Neural cell (in vitro differentiated cells): Measurements from ENCODE around the gene DNHD1. TPM values are rescaled to one million over a fixed set of nuclear protein-coding genes. Genes with fewer than 3 reads are reported as not detected.

Source experiments
- H2AFZ ChIP-seq: fragments of 200-600, 300-800 bp; sonication (generic), shearing (Covaris generic); 2 replicates; pipeline ENCODE4 v1.6.0; 2014; ENCODE audit warnings: low read depth, mild to moderate bottlenecking, antibody characterized with exemption, low read length, moderate library complexity
- H3F3A ChIP-seq: fragments of 200-600 bp; shearing (Covaris generic); 2 replicates; pipeline ENCODE4 v1.6.1; 2016; ENCODE audit warnings: mild to moderate bottlenecking, moderate library complexity, mixed read lengths, antibody characterized with exemption, low read length; ENCODE audit not compliant: insufficient read depth, poor library complexity, severe bottlenecking
- H3K27ac ChIP-seq: fragments of 200-600, 300-800 bp; sonication (generic), shearing (Covaris generic); 2 replicates; pipeline ENCODE4 v1.5.1; 2014; ENCODE audit warnings: mild to moderate bottlenecking, low read length, moderate library complexity
- H3K27me3 ChIP-seq: fragments of 300-800, 200-600 bp; sonication (generic), shearing (Covaris generic); 2 replicates; pipeline ENCODE4 v1.6.0; 2014; ENCODE audit warnings: mild to moderate bottlenecking, low read depth, low read length, moderate library complexity; ENCODE audit not compliant: insufficient read depth
- H3K36me3 ChIP-seq: fragments of 300-800, 200-600 bp; sonication (generic), shearing (Covaris generic); 2 replicates; pipeline ENCODE4 v1.5.1; 2014; ENCODE audit warnings: mild to moderate bottlenecking, antibody characterized with exemption, low read length, moderate library complexity; ENCODE audit not compliant: insufficient read depth
- H3K4me2 ChIP-seq: fragments of 300-800, 200-600 bp; sonication (generic), shearing (Covaris generic); 2 replicates; pipeline ENCODE4 v1.6.0; 2014; ENCODE audit warnings: mild to moderate bottlenecking, low read length
- H3K4me3 ChIP-seq: fragments of 300-800, 200-600 bp; sonication (generic), shearing (Covaris generic); 2 replicates; pipeline ENCODE4 v1.5.1; 2014; ENCODE audit warnings: mild to moderate bottlenecking, low read length, moderate library complexity
- H3K79me2 ChIP-seq: fragments of 200-600 bp; shearing (Covaris generic); replicated peaks from 2 replicates; pipeline ENCODE4 v1.6.0; 2014; ENCODE audit warnings: mild to moderate bottlenecking, low read length, moderate library complexity; ENCODE audit not compliant: insufficient read depth
- H3K9ac ChIP-seq: fragments of 300-800, 200-600 bp; sonication (generic), shearing (Covaris generic); 2 replicates; pipeline ENCODE4 v1.6.1; 2016; ENCODE audit warnings: mild to moderate bottlenecking, low read length, mixed read lengths
- H3K9me2 ChIP-seq: fragments of 200-600 bp; shearing (Covaris generic); 2 replicates; pipeline ENCODE4 v1.6.1; 2016; ENCODE audit warnings: mild to moderate bottlenecking, low read length, mixed read lengths; ENCODE audit not compliant: insufficient read depth
- H3K9me3 ChIP-seq: fragments of 200-600, 300-800 bp; sonication (generic), shearing (Covaris generic); 2 replicates; pipeline ENCODE4 v1.6.1; 2016; ENCODE audit warnings: mild to moderate bottlenecking, mixed run types, low read length, moderate library complexity, mixed read lengths
- H4K20me1 ChIP-seq: fragments of 200-600 bp; shearing (Covaris generic); 2 replicates; pipeline ENCODE4 v1.6.1; 2016; ENCODE audit warnings: mild to moderate bottlenecking, mixed run types; ENCODE audit not compliant: insufficient read depth
- CTCF ChIP-seq: fragments of 450-650 bp; IDR thresholded peaks from 2 replicates; pipeline ENCODE4 v1.5.1; 2014; ENCODE audit warnings: antibody characterized with exemption, mild to moderate bottlenecking, moderate library complexity; ENCODE audit not compliant: poor library complexity, severe bottlenecking
- EP300 ChIP-seq: fragments of 450-650 bp; conservative IDR thresholded peaks from 2 replicates; pipeline ENCODE4 v1.6.1; 2014; ENCODE audit warnings: antibody characterized with exemption, mild to moderate bottlenecking, moderate library complexity; ENCODE audit not compliant: poor library complexity, severe bottlenecking
- EZH2 ChIP-seq: fragments of 200-600, 300-800 bp; shearing (Covaris generic), sonication (generic); IDR thresholded peaks from 2 replicates; pipeline ENCODE4 v1.6.1; 2014; ENCODE audit warnings: antibody characterized with exemption, low read length, borderline replicate concordance, mild to moderate bottlenecking; ENCODE audit not compliant: insufficient read depth, poor library complexity, severe bottlenecking
- MXI1 ChIP-seq: fragments of 450-650 bp; conservative IDR thresholded peaks from 2 replicates; pipeline ENCODE4 v1.6.1; 2014; ENCODE audit warnings: antibody characterized with exemption, mild to moderate bottlenecking; ENCODE audit not compliant: poor library complexity, severe bottlenecking
- POLR2AphosphoS5 ChIP-seq: IDR thresholded peaks from 2 replicates; pipeline ENCODE4 v1.6.1; 2012
- RAD21 ChIP-seq: fragments of 450-650 bp; conservative IDR thresholded peaks from 2 replicates; pipeline ENCODE4 v1.6.1; 2014; ENCODE audit warnings: antibody characterized with exemption, mild to moderate bottlenecking, moderate library complexity
- REST ChIP-seq: IDR thresholded peaks from 2 replicates; pipeline ENCODE4 v1.6.1; 2012; ENCODE audit warnings: borderline replicate concordance
- SMC3 ChIP-seq: fragments of 450-650 bp; conservative IDR thresholded peaks from 2 replicates; pipeline ENCODE4 v1.6.1; 2014; ENCODE audit warnings: antibody characterized with exemption, mild to moderate bottlenecking, moderate library complexity; ENCODE audit not compliant: poor library complexity
- TAF1 ChIP-seq: IDR thresholded peaks from 2 replicates; pipeline ENCODE4 v1.6.1; 2012; ENCODE audit warnings: low read depth
- polyA plus RNA-seq: library from polyadenylated mRNA; depleted of rRNA; stranded (reverse); fragments of >200 nt; gene quantifications from 2 replicates; pipeline ENCODE4 v1.2.3, GENCODE V29; 2014

DNHD1 gene
- polyA plus RNA-seq, 1 donor from 2014 or later, result 5.1 TPM

- Histone ChIP-seq H4K20me1 (no peaks in the 10 kb centered on the region), H3K36me3 (peaks cover 3% of the 10 kb centered on the region), H3K9me2 (no peaks in the 10 kb centered on the region), H3K4me2 (no peak overlapping the region), H3K9me3 (no peaks in the 10 kb centered on the region), H3K4me3 (no peak overlapping the region), H3F3A (no peaks in the 10 kb centered on the region), H3K9ac (no peak overlapping the region), H3K27me3 (no peaks in the 10 kb centered on the region), H3K27ac (no peak overlapping the region), H3K79me2 (no peaks in the 10 kb centered on the region), H2AFZ (no peak overlapping the region)
- TF ChIP-seq POLR2AphosphoS5, result no peak
- TF ChIP-seq REST, result no peak
- no peak for TF ChIP-seq MXI1
- no peak for TF ChIP-seq TAF1
- TF ChIP-seq EP300, result no peak
- TF ChIP-seq SMC3, result no peak
- no peak for TF ChIP-seq CTCF
- TF ChIP-seq RAD21, result no peak
- TF ChIP-seq EZH2, result no peak
These were observed 99.3 kb downstream of the DNHD1 start for GRCh38 chr11:6596239-6596877.

- H3K4me3 ChIP-seq, result no peak overlapping the region
- no peak for TF ChIP-seq EP300
- no peak for TF ChIP-seq POLR2AphosphoS5
- no peak for TF ChIP-seq SMC3
- TF ChIP-seq TAF1, result no peak
- no peak for TF ChIP-seq CTCF
- TF ChIP-seq EZH2, result no peak
- TF ChIP-seq RAD21, result no peak
- no peak for TF ChIP-seq MXI1
- no peak for TF ChIP-seq REST
- H4K20me1 ChIP-seq, result no peaks in the 10 kb centered on the region
- peaks cover 3% of the 10 kb centered on the region for H3K36me3 ChIP-seq
- no peaks in the 10 kb centered on the region for H3K9me3 ChIP-seq
- H3K27ac ChIP-seq, result no peak overlapping the region
- H2AFZ ChIP-seq, result no peak overlapping the region
- no peak overlapping the region for H3K4me2 ChIP-seq
- H3K79me2 ChIP-seq, result peaks cover 15% of the 10 kb centered on the region
- H3K9ac ChIP-seq, result no peak overlapping the region
- no peaks in the 10 kb centered on the region for H3F3A ChIP-seq
- H3K9me2 ChIP-seq, result no peaks in the 10 kb centered on the region
- no peaks in the 10 kb centered on the region for H3K27me3 ChIP-seq
These were observed 101.5 kb downstream of the DNHD1 start for GRCh38 chr11:6598555-6598954.
